ENCODE results near the gene RBM26. TPM values are rescaled to one million over a fixed set of nuclear protein-coding genes. Genes with fewer than 3 reads are reported as not detected.

The RBM26 gene
- polyA plus RNA-seq, 1 donor from 2014 or later = 112 TPM

- H3K4me2 ChIP-seq (ENCODE audit: low read length) = no peak overlapping the region
- no peaks in the 10 kb centered on the region for H3K27me3 ChIP-seq (ENCODE audit: insufficient read depth, low read depth, low read length)
- H2AFZ ChIP-seq (ENCODE audit: low read depth, low read length) = no peak overlapping the region
- no peaks in the 10 kb centered on the region for H4K20me1 ChIP-seq (ENCODE audit: insufficient read depth)
- TF ChIP-seq EZH2 (IDR thresholded peaks at IDR 0.05; ENCODE audit: borderline replicate concordance, insufficient read depth, low read length, poor library complexity, severe bottlenecking) (no peak), RAD21 (conservative IDR thresholded peaks at IDR 0.05) (no peak), SMC3 (conservative IDR thresholded peaks at IDR 0.05; ENCODE audit: poor library complexity) (no peak), TAF1 (IDR thresholded peaks at IDR 0.05; ENCODE audit: low read depth) (no peak), POLR2AphosphoS5 (IDR thresholded peaks at IDR 0.05) (no peak), MXI1 (conservative IDR thresholded peaks at IDR 0.05; ENCODE audit: poor library complexity, severe bottlenecking) (no peak), EP300 (conservative IDR thresholded peaks at IDR 0.05; ENCODE audit: poor library complexity, severe bottlenecking) (no peak)
- TF ChIP-seq, protein P1, sequence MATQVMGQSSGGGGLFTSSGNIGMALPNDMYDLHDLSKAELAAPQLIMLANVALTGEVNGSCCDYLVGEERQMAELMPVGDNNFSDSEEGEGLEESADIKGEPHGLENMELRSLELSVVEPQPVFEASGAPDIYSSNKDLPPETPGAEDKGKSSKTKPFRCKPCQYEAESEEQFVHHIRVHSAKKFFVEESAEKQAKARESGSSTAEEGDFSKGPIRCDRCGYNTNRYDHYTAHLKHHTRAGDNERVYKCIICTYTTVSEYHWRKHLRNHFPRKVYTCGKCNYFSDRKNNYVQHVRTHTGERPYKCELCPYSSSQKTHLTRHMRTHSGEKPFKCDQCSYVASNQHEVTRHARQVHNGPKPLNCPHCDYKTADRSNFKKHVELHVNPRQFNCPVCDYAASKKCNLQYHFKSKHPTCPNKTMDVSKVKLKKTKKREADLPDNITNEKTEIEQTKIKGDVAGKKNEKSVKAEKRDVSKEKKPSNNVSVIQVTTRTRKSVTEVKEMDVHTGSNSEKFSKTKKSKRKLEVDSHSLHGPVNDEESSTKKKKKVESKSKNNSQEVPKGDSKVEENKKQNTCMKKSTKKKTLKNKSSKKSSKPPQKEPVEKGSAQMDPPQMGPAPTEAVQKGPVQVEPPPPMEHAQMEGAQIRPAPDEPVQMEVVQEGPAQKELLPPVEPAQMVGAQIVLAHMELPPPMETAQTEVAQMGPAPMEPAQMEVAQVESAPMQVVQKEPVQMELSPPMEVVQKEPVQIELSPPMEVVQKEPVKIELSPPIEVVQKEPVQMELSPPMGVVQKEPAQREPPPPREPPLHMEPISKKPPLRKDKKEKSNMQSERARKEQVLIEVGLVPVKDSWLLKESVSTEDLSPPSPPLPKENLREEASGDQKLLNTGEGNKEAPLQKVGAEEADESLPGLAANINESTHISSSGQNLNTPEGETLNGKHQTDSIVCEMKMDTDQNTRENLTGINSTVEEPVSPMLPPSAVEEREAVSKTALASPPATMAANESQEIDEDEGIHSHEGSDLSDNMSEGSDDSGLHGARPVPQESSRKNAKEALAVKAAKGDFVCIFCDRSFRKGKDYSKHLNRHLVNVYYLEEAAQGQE (IDR thresholded peaks at IDR 0.05; ENCODE audit: borderline replicate concordance) = no peak
- TF ChIP-seq, protein P2, sequence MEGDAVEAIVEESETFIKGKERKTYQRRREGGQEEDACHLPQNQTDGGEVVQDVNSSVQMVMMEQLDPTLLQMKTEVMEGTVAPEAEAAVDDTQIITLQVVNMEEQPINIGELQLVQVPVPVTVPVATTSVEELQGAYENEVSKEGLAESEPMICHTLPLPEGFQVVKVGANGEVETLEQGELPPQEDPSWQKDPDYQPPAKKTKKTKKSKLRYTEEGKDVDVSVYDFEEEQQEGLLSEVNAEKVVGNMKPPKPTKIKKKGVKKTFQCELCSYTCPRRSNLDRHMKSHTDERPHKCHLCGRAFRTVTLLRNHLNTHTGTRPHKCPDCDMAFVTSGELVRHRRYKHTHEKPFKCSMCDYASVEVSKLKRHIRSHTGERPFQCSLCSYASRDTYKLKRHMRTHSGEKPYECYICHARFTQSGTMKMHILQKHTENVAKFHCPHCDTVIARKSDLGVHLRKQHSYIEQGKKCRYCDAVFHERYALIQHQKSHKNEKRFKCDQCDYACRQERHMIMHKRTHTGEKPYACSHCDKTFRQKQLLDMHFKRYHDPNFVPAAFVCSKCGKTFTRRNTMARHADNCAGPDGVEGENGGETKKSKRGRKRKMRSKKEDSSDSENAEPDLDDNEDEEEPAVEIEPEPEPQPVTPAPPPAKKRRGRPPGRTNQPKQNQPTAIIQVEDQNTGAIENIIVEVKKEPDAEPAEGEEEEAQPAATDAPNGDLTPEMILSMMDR (IDR thresholded peaks at IDR 0.05; ENCODE audit: poor library complexity, severe bottlenecking) = no peak
- no peaks in the 10 kb centered on the region for H3K79me2 ChIP-seq (replicated peaks; ENCODE audit: insufficient read depth, low read length)
- H3F3A ChIP-seq (ENCODE audit: insufficient read depth, low read length, poor library complexity, severe bottlenecking) = no peaks in the 10 kb centered on the region
- H3K4me3 ChIP-seq (ENCODE audit: low read length) = no peak overlapping the region
- H3K9me3 ChIP-seq (ENCODE audit: low read length) = no peaks in the 10 kb centered on the region
- no peaks in the 10 kb centered on the region for H3K9me2 ChIP-seq (ENCODE audit: insufficient read depth, low read length)
- H3K36me3 ChIP-seq (ENCODE audit: insufficient read depth, low read length) = peaks cover 21% of the 10 kb centered on the region
- H3K27ac ChIP-seq (ENCODE audit: low read length) = no peak overlapping the region
- H3K9ac ChIP-seq (ENCODE audit: low read length) = no peak overlapping the region
These were observed 36.8 kb downstream of the RBM26 start for GRCh38 chr13:79369226-79369625.

- H3K79me2 ChIP-seq (replicated peaks; ENCODE audit: insufficient read depth, low read length) = no peaks in the 10 kb centered on the region
- no peaks in the 10 kb centered on the region for H3K27me3 ChIP-seq (ENCODE audit: insufficient read depth, low read depth, low read length)
- H3K9me2 ChIP-seq (ENCODE audit: insufficient read depth, low read length) = no peaks in the 10 kb centered on the region
- peaks cover 20% of the 10 kb centered on the region for H3K36me3 ChIP-seq (ENCODE audit: insufficient read depth, low read length)
- no peaks in the 10 kb centered on the region for H3K9me3 ChIP-seq (ENCODE audit: low read length)
- H3K27ac ChIP-seq (ENCODE audit: low read length) = no peak overlapping the region
- no peak overlapping the region for H3K9ac ChIP-seq (ENCODE audit: low read length)
- no peak overlapping the region for H3K4me3 ChIP-seq (ENCODE audit: low read length)
- H3F3A ChIP-seq (ENCODE audit: insufficient read depth, low read length, poor library complexity, severe bottlenecking) = no peaks in the 10 kb centered on the region
- H2AFZ ChIP-seq (ENCODE audit: low read depth, low read length) = no peak overlapping the region
- no peaks in the 10 kb centered on the region for H4K20me1 ChIP-seq (ENCODE audit: insufficient read depth)
- no peak overlapping the region for H3K4me2 ChIP-seq (ENCODE audit: low read length)
- no peak for TF ChIP-seq RAD21 (conservative IDR thresholded peaks at IDR 0.05)
- TF ChIP-seq, protein P2 (IDR thresholded peaks at IDR 0.05; ENCODE audit: poor library complexity, severe bottlenecking) = no peak
- no peak for TF ChIP-seq SMC3 (conservative IDR thresholded peaks at IDR 0.05; ENCODE audit: poor library complexity)
- TF ChIP-seq EP300 (conservative IDR thresholded peaks at IDR 0.05; ENCODE audit: poor library complexity, severe bottlenecking) = no peak
- no peak for TF ChIP-seq EZH2 (IDR thresholded peaks at IDR 0.05; ENCODE audit: borderline replicate concordance, insufficient read depth, low read length, poor library complexity, severe bottlenecking)
- TF ChIP-seq POLR2AphosphoS5 (IDR thresholded peaks at IDR 0.05) = no peak
- no peak for TF ChIP-seq TAF1 (IDR thresholded peaks at IDR 0.05; ENCODE audit: low read depth)
These were observed 40.1 kb downstream of the RBM26 start for GRCh38 chr13:79365981-79366380.

All from neural cell (in vitro differentiated cells).